ENCODE results near the gene ITGB5. TPM values are rescaled to one million over a fixed set of nuclear protein-coding genes. Genes with fewer than 3 reads are reported as not detected.

Gene ITGB5
- total RNA-seq, 2 donors from 2014 or later, result 73.5 to 88.7 TPM

DNA sequence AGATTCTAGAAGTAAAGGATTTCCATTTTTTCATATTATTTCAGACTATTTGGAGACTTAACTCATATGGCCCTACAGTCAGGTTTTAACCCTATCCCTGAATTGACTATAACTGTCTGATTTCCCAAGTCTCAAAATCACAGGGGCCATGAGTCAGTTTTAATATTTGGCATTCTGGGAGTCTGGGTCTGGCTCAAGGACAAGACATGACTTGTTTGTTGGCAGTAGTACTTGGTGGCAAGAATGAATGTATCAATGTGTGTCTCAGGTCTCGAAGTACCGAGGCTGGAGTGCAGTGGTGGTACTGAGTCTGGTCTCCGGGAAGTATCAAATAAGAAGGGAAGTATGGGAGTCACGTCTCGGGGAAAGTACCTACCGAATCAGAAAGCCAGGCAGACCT is 146.1 kb downstream of the ITGB5 start:
- ATAC-seq, result no peak
- WGBS, 2 donors, result 89 to 96% methylated on average over 6 of the region's 6 CpGs

DNA sequence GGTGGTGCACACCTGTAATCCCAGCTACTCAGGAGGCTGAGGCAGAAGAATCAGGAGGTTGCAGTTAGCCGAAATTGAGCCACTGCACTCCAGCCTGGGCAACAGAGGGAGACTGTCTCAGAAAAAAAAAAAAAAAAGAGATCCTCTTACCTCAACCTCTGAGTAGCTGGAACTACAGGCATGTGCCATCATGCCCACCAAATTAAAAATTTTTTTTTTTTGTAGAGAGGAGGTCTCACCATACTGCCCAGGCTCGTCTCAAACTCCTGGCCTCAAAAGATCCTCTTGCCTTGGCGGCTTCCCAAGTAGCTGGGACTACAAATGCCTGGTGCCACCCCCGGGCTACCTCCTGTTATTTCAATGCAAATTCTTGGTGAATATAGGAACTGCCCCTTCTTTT is 155.4 kb downstream of the ITGB5 start:
- Histone ChIP-seq H3K36me3 (replicated peaks in 1 of 2; ENCODE audit: insufficient read depth in 1 of 2, low read depth in 2 of 2) (peaks cover 0 to 3% of the 10 kb centered on the region in 2 donors), H3K9me3 (no peaks in the 10 kb centered on the region), H3K4me3 (no peak overlapping the region), H3K27me3 (no peaks in the 10 kb centered on the region), H3K4me1 (peaks cover 35% of the 10 kb centered on the region), H3K27ac (no peak overlapping the region)
- no peak for TF ChIP-seq POLR2A (IDR thresholded peaks at IDR 0.05)
- TF ChIP-seq, protein P1, sequence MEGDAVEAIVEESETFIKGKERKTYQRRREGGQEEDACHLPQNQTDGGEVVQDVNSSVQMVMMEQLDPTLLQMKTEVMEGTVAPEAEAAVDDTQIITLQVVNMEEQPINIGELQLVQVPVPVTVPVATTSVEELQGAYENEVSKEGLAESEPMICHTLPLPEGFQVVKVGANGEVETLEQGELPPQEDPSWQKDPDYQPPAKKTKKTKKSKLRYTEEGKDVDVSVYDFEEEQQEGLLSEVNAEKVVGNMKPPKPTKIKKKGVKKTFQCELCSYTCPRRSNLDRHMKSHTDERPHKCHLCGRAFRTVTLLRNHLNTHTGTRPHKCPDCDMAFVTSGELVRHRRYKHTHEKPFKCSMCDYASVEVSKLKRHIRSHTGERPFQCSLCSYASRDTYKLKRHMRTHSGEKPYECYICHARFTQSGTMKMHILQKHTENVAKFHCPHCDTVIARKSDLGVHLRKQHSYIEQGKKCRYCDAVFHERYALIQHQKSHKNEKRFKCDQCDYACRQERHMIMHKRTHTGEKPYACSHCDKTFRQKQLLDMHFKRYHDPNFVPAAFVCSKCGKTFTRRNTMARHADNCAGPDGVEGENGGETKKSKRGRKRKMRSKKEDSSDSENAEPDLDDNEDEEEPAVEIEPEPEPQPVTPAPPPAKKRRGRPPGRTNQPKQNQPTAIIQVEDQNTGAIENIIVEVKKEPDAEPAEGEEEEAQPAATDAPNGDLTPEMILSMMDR (IDR thresholded peaks at IDR 0.05), result no peak
- no peak for DNase-seq
- intact Hi-C loops (cut with DNase I), result no loop called here
- ATAC-seq, result no peak
- WGBS, 2 donors, result 88% methylated on average over 4 of the region's 4 CpGs

More for the DNA sequence above, 146.1 kb downstream of the ITGB5 start:
- H3K4me3 ChIP-seq, result no peak overlapping the region
- no peak overlapping the region for H3K27ac ChIP-seq
- TF ChIP-seq, protein P1 (IDR thresholded peaks at IDR 0.05), result no peak
- TF ChIP-seq POLR2A (IDR thresholded peaks at IDR 0.05), result no peak
- peaks cover 0 to 33% of the 10 kb centered on the region in 2 donors for H3K36me3 ChIP-seq (replicated peaks in 1 of 2; ENCODE audit: insufficient read depth in 1 of 2, low read depth in 2 of 2)
- intact Hi-C loops (cut with DNase I), result no loop called here
- H3K4me1 ChIP-seq, result no peaks in the 10 kb centered on the region
- H3K27me3 ChIP-seq, result no peaks in the 10 kb centered on the region
- H3K9me3 ChIP-seq, result no peaks in the 10 kb centered on the region
- DNase-seq, result no peak

DNA sequence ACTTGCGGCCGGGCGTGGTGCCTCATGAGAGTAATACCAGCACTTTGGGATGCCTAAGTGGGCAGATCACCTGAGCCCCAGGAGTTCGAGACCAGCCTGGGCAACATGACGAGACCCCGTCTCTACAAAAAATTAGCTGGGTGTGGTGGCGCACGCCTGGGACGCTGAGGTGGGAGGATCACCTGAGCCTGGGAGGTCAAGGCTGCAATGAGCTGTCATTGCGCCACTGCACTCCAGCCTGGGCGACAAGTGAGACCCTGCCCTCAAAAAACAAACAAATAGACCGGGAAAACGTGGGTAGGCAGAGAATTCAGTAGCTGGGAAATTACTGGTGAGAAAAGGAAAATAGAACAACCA is 156.2 kb downstream of the ITGB5 start:
- peaks cover 35% of the 10 kb centered on the region for H3K4me1 ChIP-seq
- H3K27me3 ChIP-seq, result no peaks in the 10 kb centered on the region
- TF ChIP-seq, protein P1 (IDR thresholded peaks at IDR 0.05), result no peak
- TF ChIP-seq POLR2A (IDR thresholded peaks at IDR 0.05), result no peak
- peak overlapping the region; percentile 64 to 75 for H3K4me3 ChIP-seq
- no peak for DNase-seq
- peaks cover 0 to 3% of the 10 kb centered on the region in 2 donors for H3K36me3 ChIP-seq (replicated peaks in 1 of 2; ENCODE audit: insufficient read depth in 1 of 2, low read depth in 2 of 2)
- no peaks in the 10 kb centered on the region for H3K9me3 ChIP-seq
- 6 to 10% methylated on average over 13 of the region's 13 CpGs for WGBS, 2 donors
- H3K27ac ChIP-seq, result peak overlapping the region in 2 of 4 donors; percentile 53 to 79
- intact Hi-C loops (cut with DNase I), result no loop called here
- ATAC-seq, result no peak

DNA sequence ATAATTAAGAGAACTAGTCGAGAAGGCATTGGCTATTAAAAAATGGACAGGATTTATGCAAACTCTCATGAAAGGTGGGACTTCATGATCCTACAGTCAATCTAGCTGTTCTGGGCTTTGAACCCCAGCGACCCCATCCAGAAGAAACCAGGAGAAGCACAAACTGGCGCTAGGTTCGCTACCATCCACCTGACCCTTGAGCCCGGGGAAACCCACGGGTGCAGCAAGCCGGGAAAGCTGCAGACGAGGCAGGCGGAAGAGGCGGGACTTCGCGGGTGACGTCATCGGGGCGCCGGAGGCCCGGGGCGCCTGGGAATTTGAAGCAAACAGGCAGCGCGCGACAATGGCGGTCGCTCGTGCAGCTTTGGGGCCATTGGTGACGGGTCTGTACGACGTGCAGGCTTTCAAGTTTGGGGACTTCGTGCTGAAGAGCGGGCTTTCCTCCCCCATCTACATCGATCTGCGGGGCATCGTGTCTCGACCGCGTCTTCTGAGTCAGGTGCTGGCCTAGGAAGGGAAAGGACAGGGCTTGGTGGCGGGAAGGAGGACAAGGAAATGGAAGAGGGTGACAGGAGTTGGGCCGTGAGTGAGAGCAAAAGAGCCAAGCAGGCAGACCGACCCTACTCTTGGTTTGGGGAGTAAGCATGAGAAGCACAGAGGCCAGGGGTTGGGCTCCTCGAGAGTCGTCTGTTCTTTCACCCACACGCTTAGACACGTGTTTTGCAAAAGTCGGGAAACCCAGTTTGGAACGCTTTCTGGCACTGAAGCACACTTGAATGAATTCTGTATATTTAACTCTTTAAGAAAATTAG is 156.8 kb downstream of the ITGB5 start, which contains the start of gene UMPS:
Gene UMPS, plus strand, starts transcription at position 324 of the 812 bp plus-strand sequence. Its CDS starts 20 bp downstream, at position 344.
- Histone ChIP-seq H3K27me3 (no peaks in the 10 kb centered on the region), H3K36me3 (replicated peaks in 1 of 2; ENCODE audit: insufficient read depth in 1 of 2, low read depth in 2 of 2) (peaks cover 0 to under 1% of the 10 kb centered on the region in 2 donors), H3K4me1 (peaks cover 35% of the 10 kb centered on the region), H3K27ac (peak within 1 kb of the TSS; percentile 40 to 79 (median 66)), H3K4me3 (peak within 1 kb of the TSS; percentile 64 to 75), H3K9me3 (no peaks in the 10 kb centered on the region)
- WGBS, 2 donors, result 0 to 1% methylated on average over 26 to 44 of the region's 44 CpGs
- DNase-seq (peak; percentile 91 to 95 (median 92)), ATAC-seq (peak; percentile 99)
- intact Hi-C loops (cut with DNase I), result no loop called here
- TF ChIP-seq POLR2A (IDR thresholded peaks at IDR 0.05), result peak; percentile 65 to 91 (median 87)
- TF ChIP-seq, protein P1 (IDR thresholded peaks at IDR 0.05), result no peak
